ENCODE data around the gene CRKL.
"Not testable (repeated sequence)": the region's sequence is repeated elsewhere in the genome, so short reads cannot be mapped to it uniquely, and the experiment has no call there.

CRKL gene

DNA sequence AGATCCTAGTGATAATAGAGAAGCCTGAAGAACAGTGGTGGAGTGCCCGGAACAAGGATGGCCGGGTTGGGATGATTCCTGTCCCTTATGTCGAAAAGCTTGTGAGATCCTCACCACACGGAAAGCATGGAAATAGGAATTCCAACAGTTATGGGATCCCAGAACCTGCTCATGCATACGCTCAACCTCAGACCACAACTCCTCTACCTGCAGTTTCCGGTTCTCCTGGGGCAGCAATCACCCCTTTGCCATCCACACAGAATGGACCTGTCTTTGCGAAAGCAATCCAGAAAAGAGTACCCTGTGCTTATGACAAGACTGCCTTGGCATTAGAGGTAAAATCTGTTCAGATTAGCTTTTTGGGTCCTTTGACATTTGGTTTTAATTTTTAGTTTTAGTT is 16.7 kb downstream of the CRKL start:
- DNase-seq (ENCODE audit: low read depth in 2 of 2), result no peak

DNA sequence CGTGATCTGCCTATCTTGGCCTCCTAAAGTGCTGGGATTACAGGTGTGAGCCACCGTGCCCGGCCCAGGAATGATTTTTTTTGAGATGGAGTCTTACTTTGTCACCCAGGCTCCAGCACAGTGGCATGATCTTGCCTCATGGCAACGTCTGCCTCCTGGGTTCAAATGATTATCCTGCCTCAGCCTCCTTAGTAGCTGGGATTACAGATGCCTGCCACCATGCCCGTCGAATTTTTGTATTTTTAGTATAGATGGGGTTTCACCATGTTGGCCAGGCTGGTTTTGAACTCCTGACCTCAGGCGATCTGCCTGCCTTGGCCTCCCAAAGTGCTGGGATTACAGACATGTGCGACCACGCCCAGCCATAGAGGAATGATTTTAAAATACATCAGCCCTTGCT is 17.8 kb downstream of the CRKL start:
- DNase-seq (ENCODE audit: low read depth in 2 of 2), result not testable (repeated sequence)

DNA sequence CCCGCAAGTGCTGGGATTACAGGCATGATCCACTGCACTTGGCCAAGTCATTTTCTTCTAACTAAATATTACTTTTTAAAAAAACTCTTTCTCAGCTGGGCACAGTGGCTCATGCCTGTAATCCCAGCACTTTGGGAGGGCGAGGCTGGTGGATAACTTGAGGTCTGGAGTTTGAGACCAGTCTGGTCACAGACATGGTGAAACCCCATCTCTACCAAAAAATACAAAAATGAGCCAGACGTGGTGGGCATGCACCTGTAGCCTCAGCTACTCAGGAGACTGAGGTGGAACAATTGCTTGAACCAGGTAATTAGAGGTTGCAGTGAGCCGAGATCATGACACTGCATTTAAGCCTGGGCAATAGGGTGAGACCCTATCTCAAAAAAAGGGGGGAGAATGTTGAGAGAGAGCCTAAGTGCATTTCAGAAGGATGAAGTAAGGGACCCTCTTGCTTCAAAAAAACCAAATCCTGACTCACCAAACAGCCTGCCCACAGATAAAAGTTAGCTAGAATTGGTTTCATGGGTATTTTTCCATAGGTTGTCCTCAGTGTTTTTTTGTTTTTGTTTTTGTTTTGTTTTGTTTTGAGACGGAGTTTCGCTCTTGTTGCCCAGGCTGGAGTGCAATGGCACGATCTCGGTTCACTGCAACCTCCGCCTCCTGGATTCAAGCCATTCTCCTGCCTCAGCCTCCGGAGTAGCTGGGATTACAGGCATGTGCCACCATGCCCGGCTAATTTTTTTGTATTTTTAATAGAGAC is 18.8 kb downstream of the CRKL start:
- DNase-seq (ENCODE audit: low read depth in 2 of 2), result not testable (repeated sequence)

DNA sequence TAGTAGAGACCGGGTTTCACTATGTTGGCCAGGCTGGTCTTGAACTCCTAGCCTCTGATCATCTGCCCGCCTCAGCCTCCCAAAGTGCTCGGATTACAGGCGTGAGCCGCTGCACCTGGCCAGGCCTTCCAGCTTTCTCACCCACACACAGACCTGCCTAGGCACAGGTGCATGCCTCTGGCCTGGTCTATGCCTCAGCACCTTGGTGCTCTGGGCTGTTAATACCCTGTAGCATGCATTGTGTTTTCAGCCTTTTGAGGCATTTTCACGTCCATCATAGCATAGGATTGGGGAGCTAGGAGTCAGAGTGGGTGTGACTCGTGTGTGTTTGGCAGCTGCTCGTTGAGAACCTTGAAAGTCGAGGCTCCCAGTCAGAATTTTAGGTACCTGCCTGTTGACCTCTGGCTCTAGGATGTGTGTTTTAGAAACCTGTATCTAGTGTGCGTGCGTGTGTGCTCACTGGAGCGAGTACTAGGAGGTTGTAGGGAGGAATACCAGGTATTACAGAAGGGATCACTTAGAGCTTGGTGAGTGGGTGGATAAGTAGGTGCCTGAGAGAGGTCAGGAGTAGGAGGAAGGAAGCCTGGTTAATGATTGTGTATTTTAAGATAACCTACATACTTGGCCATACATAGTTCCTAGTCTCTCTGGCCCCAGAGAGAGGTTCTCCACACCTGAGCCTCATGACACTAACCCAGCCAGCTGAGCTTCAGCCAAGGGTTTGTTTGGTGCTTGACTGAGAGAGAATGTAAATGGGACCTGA is 20.0 kb downstream of the CRKL start:
- DNase-seq (ENCODE audit: low read depth in 2 of 2), result no peak

DNA sequence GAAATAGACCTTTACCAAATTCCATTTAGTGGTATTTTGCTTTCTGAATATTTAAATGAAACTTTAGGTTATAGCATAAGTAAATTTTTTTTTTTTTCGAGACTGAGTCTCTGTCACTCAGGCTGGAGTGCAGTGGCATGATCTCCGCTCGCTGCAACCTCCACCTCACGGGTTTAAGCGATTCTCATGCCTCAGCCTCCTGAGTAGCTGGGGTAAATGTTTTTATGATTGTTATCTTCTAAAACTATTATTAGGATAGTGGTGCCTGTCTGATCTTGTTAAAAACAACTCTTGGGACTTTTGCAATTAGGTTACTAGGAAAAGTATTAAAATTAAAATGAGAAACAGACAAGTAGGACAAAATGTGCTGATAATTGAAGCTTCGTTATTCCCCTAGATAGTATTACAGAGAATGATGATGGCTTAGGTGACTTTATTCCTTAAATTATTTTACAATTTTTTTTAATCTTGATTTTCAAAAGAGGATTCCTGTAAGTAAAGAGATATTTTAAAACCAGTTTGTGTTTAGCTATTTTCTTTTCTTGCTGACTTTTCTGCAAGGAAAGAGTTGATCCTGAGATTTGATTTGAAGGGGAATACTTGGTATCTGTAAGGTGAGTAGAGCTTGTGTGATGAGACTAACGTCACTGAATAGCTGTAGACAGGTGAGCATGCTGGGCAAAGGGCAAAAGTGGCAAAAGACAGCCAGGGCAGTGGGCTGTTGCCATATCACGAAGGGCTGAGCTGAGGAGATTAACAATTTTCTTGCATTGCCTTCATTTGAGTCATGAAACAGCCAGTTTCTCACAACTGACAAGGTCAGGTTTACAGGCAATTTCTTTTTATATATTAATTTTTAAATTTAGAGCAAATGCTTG is 20.8 kb downstream of the CRKL start:
- no peak for DNase-seq (ENCODE audit: low read depth in 2 of 2)

DNA sequence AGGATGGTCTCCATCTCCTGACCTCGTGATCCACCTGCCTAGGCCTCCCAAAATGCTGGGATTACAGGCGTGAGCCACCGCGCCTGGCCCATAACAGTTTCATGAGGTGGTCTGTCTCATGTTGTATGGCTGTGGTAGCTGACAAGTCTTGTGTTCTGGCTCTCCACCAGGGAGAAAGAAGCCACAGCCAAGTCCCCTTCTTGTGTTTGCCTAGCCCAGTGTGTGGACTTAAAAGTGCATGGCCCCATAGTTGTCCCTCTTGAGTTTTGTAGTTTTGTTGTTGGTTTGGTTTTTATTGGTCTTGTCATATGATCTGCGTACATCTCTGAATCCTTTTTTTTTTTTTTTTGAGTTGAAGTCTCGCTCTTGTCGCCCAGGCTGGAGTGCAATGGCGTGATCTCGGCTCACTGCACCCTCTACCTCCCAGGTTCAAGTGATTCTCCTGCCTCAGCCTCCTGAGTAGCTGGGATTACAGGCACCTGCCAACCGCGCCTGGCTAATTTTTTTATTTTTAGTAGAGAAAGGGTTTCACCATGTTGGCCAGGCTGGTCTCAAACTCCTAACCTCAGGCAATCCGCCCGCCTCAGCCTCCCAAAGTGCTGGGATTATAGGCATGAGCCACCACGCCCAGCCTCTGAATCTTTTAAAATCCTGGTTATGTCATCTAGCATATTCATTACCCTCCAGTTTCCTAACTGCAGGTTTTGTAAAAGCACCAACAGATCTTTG is 22.4 kb downstream of the CRKL start:
- DNase-seq (ENCODE audit: low read depth in 2 of 2), result not testable (repeated sequence)

DNA sequence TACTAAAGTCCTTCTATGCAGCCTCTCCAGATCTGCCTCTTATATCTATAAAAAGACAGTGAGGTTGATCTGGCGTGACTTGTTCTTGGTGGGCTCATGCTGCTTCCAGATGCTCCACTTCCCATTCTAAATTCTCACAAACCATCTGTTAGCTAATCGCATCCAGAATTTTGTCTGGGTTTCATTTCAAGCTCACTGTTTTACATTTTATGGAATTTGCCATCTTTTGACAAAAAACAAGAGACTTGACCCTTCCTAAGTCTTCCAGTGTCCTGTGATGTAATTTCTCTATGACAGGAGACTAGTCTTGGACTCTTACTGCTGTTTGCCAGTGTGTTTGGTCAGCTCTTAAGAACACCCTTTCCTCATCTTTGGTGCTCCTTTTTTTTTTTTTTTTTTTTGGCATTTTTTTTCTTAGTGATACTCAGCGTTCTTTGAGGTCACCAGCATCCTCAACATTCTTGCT is 23.0 kb downstream of the CRKL start:
- DNase-seq (ENCODE audit: low read depth in 2 of 2), result no peak

DNA sequence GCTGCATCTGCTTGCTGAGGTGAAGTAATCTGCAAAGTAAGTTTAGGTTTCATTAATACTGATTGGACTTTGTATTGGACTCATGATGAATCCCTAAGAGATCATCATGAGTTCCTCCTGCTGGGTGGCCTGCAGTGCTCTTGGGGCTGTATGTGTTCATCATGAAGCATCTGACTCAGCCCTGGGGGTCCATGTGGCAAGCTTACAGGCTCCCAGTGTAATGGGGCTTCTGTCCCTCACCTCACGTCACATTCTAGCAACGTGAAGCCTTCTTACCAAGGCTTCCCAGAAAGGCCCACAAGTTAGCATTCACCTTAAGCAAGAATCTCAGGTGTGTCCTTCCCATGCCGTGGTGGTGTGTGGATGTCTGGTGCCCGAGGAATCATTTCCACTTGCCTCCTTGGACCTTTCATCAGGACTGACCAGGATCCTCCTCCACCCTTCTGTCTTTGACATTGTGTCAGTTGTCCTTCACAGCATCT is 23.7 kb downstream of the CRKL start:
- no peak for DNase-seq (ENCODE audit: low read depth in 2 of 2)

DNA sequence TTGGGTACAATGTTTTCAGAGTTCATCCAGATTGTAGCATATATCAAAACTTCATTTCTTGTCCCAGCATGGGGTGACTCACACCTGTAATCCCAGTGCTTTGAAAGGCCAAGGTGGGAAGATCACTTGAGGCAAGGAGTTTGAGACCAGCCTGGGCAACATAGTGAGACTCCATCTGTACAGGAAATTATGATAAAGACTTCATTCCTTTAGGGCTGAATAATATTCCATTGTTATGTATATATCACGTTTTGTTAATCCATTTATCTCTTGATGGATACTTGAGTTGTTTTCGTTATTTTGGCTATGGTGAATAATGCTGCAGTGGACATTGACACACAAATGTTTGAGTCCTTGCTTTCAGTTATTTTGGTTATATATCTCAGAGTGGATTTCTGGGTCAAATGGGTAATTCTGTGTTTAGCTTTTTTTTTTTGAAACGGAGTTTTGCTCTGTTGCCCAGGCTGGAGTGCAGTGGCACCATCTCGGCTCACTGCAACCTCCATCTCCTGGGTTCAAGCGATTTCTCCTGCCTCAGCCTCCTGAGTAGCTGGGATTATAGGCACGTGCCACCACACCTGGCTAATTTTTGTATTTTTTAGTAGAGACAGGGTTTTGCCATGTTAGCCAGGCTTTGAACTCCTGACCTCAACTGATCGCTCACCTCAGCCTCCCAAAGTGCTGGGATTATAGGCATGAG is 25.1 kb downstream of the CRKL start:
- not testable (repeated sequence) for DNase-seq (ENCODE audit: low read depth in 2 of 2)

DNA sequence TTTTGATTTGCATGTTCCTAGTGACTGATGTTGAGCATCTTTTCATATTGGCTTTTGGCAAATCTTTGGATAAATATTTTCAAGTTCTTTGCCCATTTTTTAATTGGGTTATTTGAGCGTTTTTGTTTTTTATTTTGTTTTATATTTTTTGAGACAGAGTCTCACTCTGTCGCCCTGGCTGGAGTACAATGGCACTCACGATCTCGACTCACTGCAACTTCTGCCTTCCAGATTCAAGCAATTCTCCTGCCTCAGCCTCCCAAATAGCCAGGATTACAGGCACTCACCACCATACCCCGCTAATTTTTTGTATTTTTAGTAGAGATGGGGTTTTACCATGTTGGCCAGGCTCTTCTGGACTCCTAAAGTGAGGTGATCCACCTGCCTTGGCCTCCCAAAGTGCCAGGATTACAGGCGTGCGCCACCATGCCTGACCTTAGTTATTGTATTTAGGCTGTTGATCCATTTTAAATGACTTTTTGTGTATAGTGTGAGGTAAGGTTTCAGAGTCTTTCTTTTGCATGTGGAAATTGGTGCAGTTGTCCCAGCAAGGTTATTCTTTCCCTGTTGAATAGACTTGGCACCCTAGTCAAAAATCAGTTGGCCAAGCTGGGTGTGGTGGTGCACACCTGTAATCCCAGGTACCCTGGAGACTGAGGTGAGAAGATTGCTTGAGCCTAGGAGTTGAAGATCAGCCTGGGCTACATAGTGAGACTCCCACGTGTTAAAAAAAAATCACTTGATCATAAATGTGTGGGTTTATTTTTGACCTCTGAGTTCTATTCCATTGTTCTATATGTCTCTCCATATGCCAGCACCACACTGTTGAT is 26.1 kb downstream of the CRKL start:
- DNase-seq (ENCODE audit: low read depth in 2 of 2), result no peak

DNA sequence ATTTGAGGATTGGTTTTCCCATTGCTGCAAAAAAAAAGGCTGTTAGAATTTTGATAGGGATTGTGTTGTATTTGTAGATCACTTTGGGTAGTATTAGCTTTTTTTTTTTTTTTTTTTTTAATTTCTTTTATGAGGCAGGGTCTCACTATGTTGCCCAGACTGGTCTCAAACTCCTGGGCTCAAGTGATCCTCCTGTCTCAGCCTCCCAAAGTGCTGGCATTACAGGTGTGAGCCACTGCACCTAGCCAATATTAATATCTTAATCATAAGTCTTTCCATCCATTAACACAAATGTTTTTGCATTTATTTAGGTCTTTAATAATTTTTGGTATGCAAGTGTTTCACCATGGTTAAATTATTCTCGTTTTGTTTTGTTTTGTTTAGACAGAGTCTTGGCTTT is 26.8 kb downstream of the CRKL start:
- no peak for DNase-seq (ENCODE audit: low read depth in 2 of 2)

DNA sequence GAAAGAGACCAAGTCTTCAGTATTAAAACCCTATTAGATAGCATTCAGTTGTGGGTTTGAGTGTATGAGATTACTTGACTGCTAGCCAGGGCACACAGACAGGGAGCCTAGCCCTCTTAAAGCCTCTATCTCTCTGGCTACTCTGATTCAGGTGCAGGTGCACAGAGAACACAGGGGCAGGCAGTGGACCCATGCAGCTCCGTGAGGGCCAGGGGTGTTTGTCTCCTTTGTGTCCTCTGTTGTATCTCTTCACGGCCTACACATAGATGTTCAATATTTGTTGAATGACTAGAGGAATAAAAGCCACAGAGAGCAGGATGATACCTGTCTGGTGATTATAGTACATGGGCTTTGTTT is 28.3 kb downstream of the CRKL start:
- DNase-seq (ENCODE audit: low read depth in 2 of 2), result no peak

DNA sequence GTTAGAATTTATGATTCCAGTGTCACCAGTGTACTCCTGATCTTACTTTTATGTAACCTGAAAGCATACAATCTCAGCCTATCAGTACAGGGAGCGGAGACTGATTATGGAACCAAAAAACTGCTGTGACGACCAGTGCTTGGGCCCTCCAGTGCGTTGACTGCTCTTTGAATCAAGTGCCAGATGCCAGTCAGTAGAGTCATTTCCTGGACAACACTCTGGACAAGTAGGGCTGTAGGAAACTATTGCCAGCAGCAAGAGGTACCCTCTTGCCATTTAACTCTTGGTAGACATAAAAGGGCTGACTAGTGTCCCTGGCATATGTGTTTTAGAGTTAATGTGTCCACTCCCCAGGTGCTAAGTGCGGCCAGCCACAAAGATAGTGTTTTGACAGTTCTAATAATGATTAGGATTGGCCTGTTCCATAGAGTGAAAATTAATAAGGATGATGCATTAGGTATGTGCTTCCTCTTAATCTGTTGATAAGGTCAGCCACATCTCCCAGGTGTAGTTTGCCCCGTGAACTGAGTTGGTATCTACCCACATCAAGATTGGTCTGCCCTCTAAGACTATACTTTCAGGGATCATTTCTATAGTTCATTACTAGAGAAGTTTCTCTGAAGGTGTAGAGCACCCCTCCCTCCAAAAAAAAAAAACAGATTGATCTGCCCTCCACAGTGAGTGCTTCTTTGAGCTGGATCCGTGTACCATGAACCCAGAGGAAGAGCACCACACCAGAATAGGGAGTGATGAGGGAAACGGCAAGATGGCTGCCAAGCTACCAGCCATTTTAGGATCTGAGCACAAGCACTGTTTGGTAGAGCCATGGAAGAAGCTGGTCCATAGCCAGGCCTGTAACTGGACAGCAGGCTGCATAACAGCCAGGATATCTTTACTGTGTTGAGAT is 29.1 kb downstream of the CRKL start:
- no peak for DNase-seq (ENCODE audit: low read depth in 2 of 2)

DNA sequence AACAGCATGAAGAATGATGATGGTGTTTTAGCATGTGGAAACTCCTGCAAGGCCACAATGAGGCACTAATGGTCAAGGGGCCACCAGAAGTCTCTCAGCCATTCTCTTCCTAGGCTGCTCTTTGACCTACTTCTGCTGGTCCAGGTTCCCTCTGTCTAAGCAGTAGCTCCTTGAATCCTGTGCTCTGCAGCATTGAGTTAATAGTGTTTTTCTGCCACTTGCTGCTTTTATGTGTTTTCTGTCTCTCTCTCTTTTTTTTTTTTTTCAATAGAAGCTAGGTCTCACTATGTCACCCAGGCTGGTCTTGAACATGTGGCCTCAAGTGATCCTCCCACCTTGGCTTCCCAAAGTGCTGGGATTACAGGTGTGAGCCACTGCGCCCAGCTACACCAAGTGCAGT is 29.8 kb downstream of the CRKL start:
- DNase-seq (ENCODE audit: low read depth in 2 of 2), result no peak

DNA sequence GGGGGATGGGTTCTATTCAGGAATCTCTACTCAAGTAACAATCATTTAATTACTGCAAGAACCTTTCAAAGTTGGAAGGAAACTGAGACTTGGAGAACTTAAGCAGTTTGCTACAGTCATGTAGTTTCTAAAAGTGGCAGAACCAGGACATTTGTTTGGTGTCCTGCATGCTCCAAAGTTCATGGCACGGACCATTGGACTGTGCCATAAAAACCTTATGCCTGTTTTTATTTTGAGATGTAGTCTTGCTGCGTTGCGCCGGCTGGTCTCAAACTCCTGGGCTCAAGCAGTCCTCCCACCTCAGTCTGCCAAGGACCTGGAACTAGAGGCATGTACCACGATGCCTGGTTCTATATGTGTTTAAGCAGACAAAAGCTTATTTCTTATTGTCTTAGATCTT is 31.2 kb downstream of the CRKL start:
- no peak for DNase-seq (ENCODE audit: low read depth in 2 of 2)

DNA sequence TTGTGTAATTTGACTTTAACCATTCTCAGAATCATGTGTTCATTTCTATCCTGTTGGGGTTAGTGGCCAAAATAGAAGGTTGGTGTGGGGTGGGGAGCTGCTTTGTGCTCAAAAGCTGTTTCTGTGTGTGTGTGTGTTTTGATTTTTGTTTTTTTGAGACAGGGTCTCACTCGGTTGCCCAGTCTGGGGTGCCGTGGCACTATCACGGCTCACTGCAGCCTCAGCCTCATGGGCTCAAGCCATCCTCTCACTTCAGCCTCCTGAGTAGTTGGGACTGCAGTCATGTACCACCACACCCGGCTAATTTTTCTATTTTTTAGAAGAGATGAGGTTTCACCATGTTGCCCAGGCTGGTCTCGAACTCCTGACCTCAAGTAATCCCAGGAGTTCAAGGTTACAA is 31.8 kb downstream of the CRKL start:
- no peak for DNase-seq (ENCODE audit: low read depth in 2 of 2)

DNA sequence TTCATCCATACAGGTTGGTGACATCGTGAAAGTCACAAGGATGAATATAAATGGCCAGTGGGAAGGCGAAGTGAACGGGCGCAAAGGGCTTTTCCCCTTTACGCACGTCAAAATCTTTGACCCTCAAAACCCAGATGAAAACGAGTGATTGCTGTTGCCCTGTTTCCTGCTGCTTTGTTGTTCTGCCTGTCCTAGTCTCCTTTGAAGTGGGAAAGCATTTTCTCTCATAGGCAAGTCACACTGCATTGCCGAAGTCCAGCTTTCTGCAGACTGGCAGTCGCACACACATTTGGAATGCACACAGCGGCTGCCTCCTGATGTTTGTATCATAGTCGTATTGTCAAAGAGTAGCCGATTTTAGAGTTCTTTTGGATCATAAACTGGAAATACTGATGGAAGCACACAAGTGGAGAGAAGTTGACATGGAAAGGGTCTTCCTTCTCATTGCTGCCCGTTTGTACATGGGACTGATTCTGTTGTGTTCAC is 32.5 kb downstream of the CRKL start:
- DNase-seq (ENCODE audit: low read depth in 2 of 2), result no peak

DNA sequence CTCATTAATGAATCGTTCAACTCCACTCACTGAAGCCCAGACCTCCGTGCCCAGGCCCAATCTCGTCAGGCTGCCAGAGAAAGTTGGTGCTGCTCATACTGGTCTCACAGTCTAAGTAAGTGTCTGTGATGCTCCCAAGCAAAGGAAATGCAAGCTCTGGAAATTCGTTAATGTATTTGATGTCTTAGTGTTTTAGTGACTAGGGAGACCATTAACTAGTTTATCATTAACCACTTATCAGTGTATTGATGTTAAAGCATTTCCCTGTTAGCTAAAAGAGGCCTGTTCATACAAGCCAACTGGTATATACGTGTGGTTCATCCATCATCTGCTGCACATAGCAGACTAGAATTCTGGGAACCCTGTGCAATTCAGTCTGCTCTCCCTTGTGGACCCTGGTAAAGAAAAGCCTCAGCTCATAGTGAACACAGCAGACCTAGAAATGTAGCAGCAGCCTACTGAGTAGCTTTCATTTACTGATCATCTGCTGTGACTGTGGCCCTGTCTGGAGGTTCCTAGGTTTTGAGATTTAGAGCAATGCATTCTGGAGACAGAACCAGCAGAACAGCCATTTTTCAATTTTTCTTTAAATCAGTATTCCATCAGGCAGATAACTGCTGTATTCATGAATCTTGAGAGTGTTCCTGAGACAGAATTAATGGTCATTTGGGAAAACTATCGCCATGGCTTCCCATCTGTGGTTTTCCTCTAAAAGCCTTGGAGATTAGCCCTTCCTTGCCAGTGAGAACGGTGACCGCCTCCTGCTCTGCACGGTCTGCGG is 34.1 kb downstream of the CRKL start:
- no peak for DNase-seq (ENCODE audit: low read depth in 2 of 2)

Data from stimulated activated CD8-positive, alpha-beta memory T cell treated with anti-CD3 and anti-CD28 coated beads, Interleukin-2, amount 100 ng/mL, for 48 hours (primary cell).